Peyer's patch (tissue), 4 donors: Measurements from ENCODE around the gene LPO. TPM values are rescaled to one million over a fixed set of nuclear protein-coding genes. Genes with fewer than 3 reads are reported as not detected.
A peak's percentile ranks its signal among the peaks of the same experiment; 100 is the strongest.

Experiments used
- DNase-seq, 3 donors: peaks; one replicate each; pipeline ENCODE4 v3.0.0-alpha.2; 2017 to 2019
- H3K27ac ChIP-seq, 4 donors: fragments of 200-600 bp; sonication (generic); one replicate each; pipeline ENCODE4 v1.5.1; 2016 to 2019
- H3K27me3 ChIP-seq, 2 donors: fragments of 200-600 bp; sonication (generic); one replicate each; pipeline ENCODE4 v1.5.1; 2019
- H3K36me3 ChIP-seq, 3 donors: fragments of 200-600 bp; sonication (generic); one replicate each; pipeline ENCODE4 v1.5.1; 2016 to 2019
- H3K4me1 ChIP-seq, 4 donors: fragments of 200-600 bp; sonication (generic); one replicate each; pipeline ENCODE4 v1.5.1; 2016 to 2019
- H3K4me3 ChIP-seq, 4 donors: fragments of 200-600 bp; sonication (generic); 1 replicate in 3 of 4; 2 replicates in 1 of 4; pipeline ENCODE4 v1.5.1; 2016 to 2019; ENCODE audit warnings: mild to moderate bottlenecking in 1 of 4
- H3K9me3 ChIP-seq, 4 donors: fragments of 200-600 bp; sonication (generic); one replicate each; pipeline ENCODE4 v1.5.1; 2016 to 2019; ENCODE audit warnings: mild to moderate bottlenecking in 1 of 4
- CTCF ChIP-seq, 6 experiments: fragments of 450-650 bp in 4 of 6; fragments of 200-600 bp in 2 of 6; sonication (generic) in 1 of 6; IDR thresholded peaks; one replicate each; pipeline ENCODE4 v1.5.1; 2017 to 2019; ENCODE audit warnings: antibody characterized with exemption in 6 of 6, mild to moderate bottlenecking in 3 of 6, moderate library complexity in 1 of 6
- POLR2A ChIP-seq, 2 donors: fragments of 450-650 bp; IDR thresholded peaks; one replicate each; pipeline ENCODE4 v1.5.1; 2017; ENCODE audit warnings: antibody characterized with exemption in 2 of 2, mild to moderate bottlenecking in 2 of 2, moderate library complexity in 2 of 2
- total RNA-seq, 4 donors: library from RNA; depleted of rRNA; stranded (reverse); fragments of >200 nt; gene quantifications; one replicate each; pipeline ENCODE4 v1.1.0, GENCODE V29; 2016

The LPO gene
- total RNA-seq, 4 donors from 2014 or later: 2.3 to 9.0 TPM; not detected in 2

GRCh38 chr17:58235821-58236220 is 2.6 kb upstream of the LPO start:
- TF ChIP-seq CTCF (IDR thresholded peaks at IDR 0.05) (no peak), POLR2A (IDR thresholded peaks at IDR 0.05) (no peak)
- Histone ChIP-seq H3K27me3 (no peaks in the 10 kb centered on the region), H3K4me1 (peaks cover 0 to 6% (median 0%) of the 10 kb centered on the region in 4 donors), H3K4me3 (no peak overlapping the region), H3K9me3 (no peaks in the 10 kb centered on the region), H3K36me3 (no peaks in the 10 kb centered on the region), H3K27ac (no peak overlapping the region)
- DNase-seq: no peak

- H3K36me3 ChIP-seq: no peaks in the 10 kb centered on the region
- no peak overlapping the region for H3K4me3 ChIP-seq
- DNase-seq: no peak
- H3K27ac ChIP-seq: no peak overlapping the region
- no peak for TF ChIP-seq POLR2A (IDR thresholded peaks at IDR 0.05)
- no peak for TF ChIP-seq CTCF (IDR thresholded peaks at IDR 0.05)
- peaks cover 0 to 6% (median 0%) of the 10 kb centered on the region in 4 donors for H3K4me1 ChIP-seq
- no peaks in the 10 kb centered on the region for H3K9me3 ChIP-seq
- no peaks in the 10 kb centered on the region for H3K27me3 ChIP-seq
Measured at GRCh38 chr17:58236394-58236793, 2.0 kb upstream of the LPO start.

- Histone ChIP-seq H3K4me3 (no peak overlapping the region), H3K4me1 (no peaks in the 10 kb centered on the region), H3K27me3 (no peaks in the 10 kb centered on the region), H3K36me3 (no peaks in the 10 kb centered on the region), H3K27ac (no peak overlapping the region), H3K9me3 (no peaks in the 10 kb centered on the region)
- no peak for DNase-seq
- TF ChIP-seq POLR2A (IDR thresholded peaks at IDR 0.05) (no peak), CTCF (IDR thresholded peaks at IDR 0.05) (no peak)
Measured at GRCh38 chr17:58239987-58240386, 1.6 kb downstream of the LPO start.

GRCh38 chr17:58242171-58242784 is 3.9 kb downstream of the LPO start:
- Histone ChIP-seq H3K9me3 (no peaks in the 10 kb centered on the region), H3K27me3 (no peaks in the 10 kb centered on the region), H3K36me3 (no peaks in the 10 kb centered on the region), H3K4me3 (no peak overlapping the region), H3K27ac (no peak overlapping the region), H3K4me1 (peaks cover 0 to 14% (median 0%) of the 10 kb centered on the region in 4 donors)
- TF ChIP-seq CTCF (IDR thresholded peaks at IDR 0.05) (no peak), POLR2A (IDR thresholded peaks at IDR 0.05) (no peak)
- DNase-seq: no peak

GRCh38 chr17:58244963-58245362 is 6.6 kb downstream of the LPO start:
- TF ChIP-seq POLR2A (IDR thresholded peaks at IDR 0.05) (no peak), CTCF (IDR thresholded peaks at IDR 0.05) (no peak)
- peak overlapping the region in 3 of 4 donors; percentile 46 to 91 (median 70) for H3K27ac ChIP-seq
- H3K4me3 ChIP-seq: no peak overlapping the region
- no peaks in the 10 kb centered on the region for H3K27me3 ChIP-seq
- no peaks in the 10 kb centered on the region for H3K9me3 ChIP-seq
- H3K4me1 ChIP-seq: peaks cover 0 to 31% (median 9%) of the 10 kb centered on the region in 4 donors
- H3K36me3 ChIP-seq: no peaks in the 10 kb centered on the region
- DNase-seq: no peak
